ENCODE results near the gene HOXC9. TPM values are rescaled to one million over a fixed set of nuclear protein-coding genes. Genes with fewer than 3 reads are reported as not detected.

HOXC9 gene
- total and polyA plus RNA-seq, 2 of the 8 experiments (the other 6 are each of a cell fraction or from before 2014, with no cell fraction given): not detected

- TF ChIP-seq EZH2 (IDR thresholded peaks at IDR 0.05; ENCODE audit: low read depth, low read length, severe bottlenecking): peak; percentile 47
- TF ChIP-seq RXRA (IDR thresholded peaks at IDR 0.05; ENCODE audit: insufficient read depth, low read depth, low read length): no peak
- TF ChIP-seq CBX8 (IDR thresholded peaks at IDR 0.05; ENCODE audit: borderline replicate concordance, low read depth, low read length): no peak
- no peak for TF ChIP-seq ZNF274 (IDR thresholded peaks at IDR 0.05; ENCODE audit: borderline replicate concordance, extremely low read depth, low read length)
- TF ChIP-seq RAD21 (IDR thresholded peaks at IDR 0.05 in 1 of 2, conservative IDR thresholded peaks at IDR 0.05 in 1 of 2; ENCODE audit: low read depth in 2 of 2, low read length in 2 of 2): peak; percentile 98
- no peak for TF ChIP-seq SRF (IDR thresholded peaks at IDR 0.05; ENCODE audit: low read depth, low read length)
- no peak for TF ChIP-seq CHD7 (IDR thresholded peaks at IDR 0.05; ENCODE audit: insufficient replicate concordance, low read length)
- TF ChIP-seq GABPA (IDR thresholded peaks at IDR 0.05; ENCODE audit: borderline replicate concordance, insufficient read depth, low read length): peak; percentile 56; the same call in 1 of the 2 replicates
- no peak for TF ChIP-seq SP2 (IDR thresholded peaks at IDR 0.05; ENCODE audit: low read length)
- TF ChIP-seq SUZ12 (IDR thresholded peaks at IDR 0.05; ENCODE audit: low read length): peak; percentile 78
Observed at GRCh38 chr12:54005853-54006558, 6.0 kb downstream of the HOXC9 start (continued).
